ENCODE results near the gene RBM45.

DNA sequence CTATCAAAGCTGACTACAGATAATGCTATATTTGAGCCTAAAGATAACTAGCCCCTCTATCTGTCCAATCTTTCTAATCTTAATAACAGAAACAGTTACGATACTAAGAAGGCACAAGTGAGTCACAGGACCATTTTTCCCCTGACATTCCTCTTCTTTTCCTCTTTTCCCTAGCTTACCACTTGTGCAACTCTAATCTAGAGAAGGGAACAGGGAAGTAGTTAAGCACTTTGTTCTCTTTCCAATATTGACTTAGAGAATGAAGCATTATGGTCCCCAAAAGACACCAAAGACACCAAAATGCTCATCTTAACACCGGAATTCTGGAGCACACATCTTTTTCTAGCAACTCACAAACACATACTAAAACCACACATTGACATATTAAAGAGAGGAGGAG is 41.4 kb upstream of the RBM45 start:
- TF ChIP-seq CTCF (conservative IDR thresholded peaks at IDR 0.05; ENCODE audit: low read depth, low read length) (no peak), EZH2 (IDR thresholded peaks at IDR 0.05; ENCODE audit: low read length, unreplicated experiment) (no peak)
